Measurements from ENCODE around the gene LAMA2. TPM values are rescaled to one million over a fixed set of nuclear protein-coding genes. Genes with fewer than 3 reads are reported as not detected.

The LAMA2 gene
- total RNA-seq, 1 experiment from 2014 or later, result 0.02 TPM

DNA sequence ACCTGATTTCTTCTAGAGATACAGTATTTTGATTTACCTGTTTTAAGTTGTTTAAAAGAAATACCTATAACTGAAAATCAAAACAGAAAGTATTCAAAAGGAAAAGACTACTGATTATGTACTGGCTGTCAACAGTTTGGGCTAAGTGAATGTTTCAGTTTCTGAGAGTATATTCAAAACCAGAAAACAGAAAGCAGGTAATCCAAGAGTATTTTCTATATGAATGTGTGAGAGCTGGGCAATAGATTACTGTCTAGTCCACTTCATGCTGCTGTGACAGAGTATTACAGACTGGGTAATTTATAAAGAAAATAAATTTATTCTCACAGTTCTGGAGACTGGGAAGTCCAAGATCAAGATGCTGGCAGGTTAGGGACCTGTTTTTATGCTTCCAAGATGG, 566.0 kb downstream of the LAMA2 start:
- Mint-ChIP-seq H3K9me3 (ENCODE audit: unreplicated experiment) (no peaks in the 10 kb centered on the region), H3K27ac (ENCODE audit: unreplicated experiment) (no peak overlapping the region), H3K36me3 (ENCODE audit: insufficient read depth, unreplicated experiment) (no peaks in the 10 kb centered on the region), H3K4me1 (ENCODE audit: low read depth, unreplicated experiment) (no peaks in the 10 kb centered on the region), H3K4me3 (ENCODE audit: unreplicated experiment) (no peak overlapping the region), H3K27me3 (ENCODE audit: insufficient read depth, unreplicated experiment) (peaks cover 14% of the 10 kb centered on the region)
- ChIA-PET POLR2A (no interaction called here), CTCF (no interaction called here)
- Histone ChIP-seq H3K9me3 (no peaks in the 10 kb centered on the region), H3K4me1 (no peaks in the 10 kb centered on the region), H3K36me3 (ENCODE audit: control insufficient read depth, insufficient read depth, low read length) (no peaks in the 10 kb centered on the region), H3K27me3 (replicated peaks; ENCODE audit: control insufficient read depth, insufficient read depth, low read length) (no peaks in the 10 kb centered on the region), H3K4me3 (ENCODE audit: low read depth, low read length) (no peak overlapping the region)
- BruUV-seq (replicated peaks), result no TSS peak
- intact Hi-C loops (cut with micrococcal nuclease; ENCODE audit: unreplicated experiment), result no loop called here
- TF ChIP-seq, protein P1, sequence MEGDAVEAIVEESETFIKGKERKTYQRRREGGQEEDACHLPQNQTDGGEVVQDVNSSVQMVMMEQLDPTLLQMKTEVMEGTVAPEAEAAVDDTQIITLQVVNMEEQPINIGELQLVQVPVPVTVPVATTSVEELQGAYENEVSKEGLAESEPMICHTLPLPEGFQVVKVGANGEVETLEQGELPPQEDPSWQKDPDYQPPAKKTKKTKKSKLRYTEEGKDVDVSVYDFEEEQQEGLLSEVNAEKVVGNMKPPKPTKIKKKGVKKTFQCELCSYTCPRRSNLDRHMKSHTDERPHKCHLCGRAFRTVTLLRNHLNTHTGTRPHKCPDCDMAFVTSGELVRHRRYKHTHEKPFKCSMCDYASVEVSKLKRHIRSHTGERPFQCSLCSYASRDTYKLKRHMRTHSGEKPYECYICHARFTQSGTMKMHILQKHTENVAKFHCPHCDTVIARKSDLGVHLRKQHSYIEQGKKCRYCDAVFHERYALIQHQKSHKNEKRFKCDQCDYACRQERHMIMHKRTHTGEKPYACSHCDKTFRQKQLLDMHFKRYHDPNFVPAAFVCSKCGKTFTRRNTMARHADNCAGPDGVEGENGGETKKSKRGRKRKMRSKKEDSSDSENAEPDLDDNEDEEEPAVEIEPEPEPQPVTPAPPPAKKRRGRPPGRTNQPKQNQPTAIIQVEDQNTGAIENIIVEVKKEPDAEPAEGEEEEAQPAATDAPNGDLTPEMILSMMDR (IDR thresholded peaks at IDR 0.05; ENCODE audit: insufficient read depth in 1 of 2, low read depth in 1 of 2, low read length in 1 of 2, severe bottlenecking in 1 of 2, unreplicated experiment in 1 of 2), result no peak
- DNase-seq, result no peak

DNA sequence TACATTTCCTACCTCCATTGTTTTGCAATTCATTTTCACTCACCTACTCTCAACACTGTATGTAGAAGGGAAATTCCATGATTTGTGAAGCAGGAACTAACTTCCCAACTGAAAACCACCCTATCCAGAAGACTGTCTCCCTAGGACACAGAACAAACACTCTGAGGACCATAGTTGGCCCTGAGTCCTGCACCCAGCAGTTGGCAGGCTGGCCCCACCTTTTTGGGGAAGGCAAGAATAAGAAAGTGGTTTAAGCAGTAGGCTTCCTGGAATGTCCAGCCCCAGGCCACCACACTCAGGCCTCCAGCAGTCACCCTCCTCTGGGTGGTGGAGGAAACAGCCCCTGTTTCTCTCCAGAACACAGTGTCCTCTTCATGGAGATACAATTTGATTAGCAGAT, 568.2 kb downstream of the LAMA2 start:
- Histone ChIP-seq H3K27me3 (replicated peaks; ENCODE audit: control insufficient read depth, insufficient read depth, low read length) (no peaks in the 10 kb centered on the region), H3K4me1 (no peaks in the 10 kb centered on the region), H3K9me3 (no peaks in the 10 kb centered on the region), H3K36me3 (ENCODE audit: control insufficient read depth, insufficient read depth, low read length) (no peaks in the 10 kb centered on the region), H3K4me3 (ENCODE audit: low read depth, low read length) (no peak overlapping the region)
- Mint-ChIP-seq H3K36me3 (ENCODE audit: insufficient read depth, unreplicated experiment) (no peaks in the 10 kb centered on the region), H3K4me3 (ENCODE audit: unreplicated experiment) (no peak overlapping the region), H3K27ac (ENCODE audit: unreplicated experiment) (no peak overlapping the region), H3K27me3 (ENCODE audit: insufficient read depth, unreplicated experiment) (peaks cover 10% of the 10 kb centered on the region), H3K9me3 (ENCODE audit: unreplicated experiment) (no peaks in the 10 kb centered on the region), H3K4me1 (ENCODE audit: low read depth, unreplicated experiment) (no peaks in the 10 kb centered on the region)
- CTCF ChIA-PET, result no interaction called here
- TF ChIP-seq, protein P1 (IDR thresholded peaks at IDR 0.05; ENCODE audit: insufficient read depth in 1 of 2, low read depth in 1 of 2, low read length in 1 of 2, severe bottlenecking in 1 of 2, unreplicated experiment in 1 of 2), result no peak
- POLR2A ChIA-PET, result no interaction called here
- intact Hi-C loops (cut with micrococcal nuclease; ENCODE audit: unreplicated experiment), result no loop called here
- no peak for DNase-seq
- BruUV-seq (replicated peaks), result no TSS peak

DNA sequence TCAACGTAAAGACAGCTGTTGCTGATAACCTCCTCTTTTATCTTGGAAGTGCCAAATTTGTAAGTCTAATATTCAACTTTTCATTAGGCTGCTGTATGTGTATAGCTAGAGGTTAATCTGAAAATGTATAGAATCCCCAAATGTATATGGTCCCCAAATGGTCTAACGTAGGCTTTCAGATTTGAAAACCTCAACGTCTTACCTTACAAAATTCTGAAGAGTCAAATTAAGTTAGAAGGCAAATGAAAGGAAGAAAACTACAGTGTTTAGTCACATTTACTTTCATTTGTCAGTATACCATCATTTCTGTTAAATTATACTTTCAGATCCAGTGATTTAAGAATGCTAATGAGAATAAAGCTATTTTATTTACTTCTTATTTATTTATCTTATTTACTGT, 570.1 kb downstream of the LAMA2 start:
- Histone ChIP-seq H3K36me3 (ENCODE audit: control insufficient read depth, insufficient read depth, low read length) (no peaks in the 10 kb centered on the region), H3K27me3 (replicated peaks; ENCODE audit: control insufficient read depth, insufficient read depth, low read length) (no peaks in the 10 kb centered on the region), H3K9me3 (no peaks in the 10 kb centered on the region), H3K4me3 (ENCODE audit: low read depth, low read length) (no peak overlapping the region), H3K4me1 (no peaks in the 10 kb centered on the region)
- Mint-ChIP-seq H3K4me1 (ENCODE audit: low read depth, unreplicated experiment) (no peaks in the 10 kb centered on the region), H3K36me3 (ENCODE audit: insufficient read depth, unreplicated experiment) (no peaks in the 10 kb centered on the region), H3K27ac (ENCODE audit: unreplicated experiment) (no peak overlapping the region), H3K27me3 (ENCODE audit: insufficient read depth, unreplicated experiment) (peaks cover 12% of the 10 kb centered on the region), H3K9me3 (ENCODE audit: unreplicated experiment) (no peaks in the 10 kb centered on the region), H3K4me3 (ENCODE audit: unreplicated experiment) (no peak overlapping the region)
- ChIA-PET POLR2A (no interaction called here), CTCF (no interaction called here)
- TF ChIP-seq, protein P1 (IDR thresholded peaks at IDR 0.05; ENCODE audit: insufficient read depth in 1 of 2, low read depth in 1 of 2, low read length in 1 of 2, severe bottlenecking in 1 of 2, unreplicated experiment in 1 of 2), result no peak
- no TSS peak for BruUV-seq (replicated peaks)
- intact Hi-C loops (cut with micrococcal nuclease; ENCODE audit: unreplicated experiment), result no loop called here
- DNase-seq, result no peak
